Daoy (cell line): Measurements from ENCODE around the gene NELFA. TPM values are rescaled to one million over a fixed set of nuclear protein-coding genes. Genes with fewer than 3 reads are reported as not detected.

Source experiments
- DNase-seq: peaks from one replicate; pipeline ENCODE4 v3.0.0-alpha.2; 2015; ENCODE audit warnings: low read depth
- total RNA-seq: library from RNA; depleted of rRNA; stranded (reverse); fragments of >200 nt; shearing (Covaris generic); gene quantifications from 2 replicates; pipeline ENCODE4 v1.2.3, GENCODE V29; 2014; rRNA removed

The NELFA gene
- 22.9 and 27.4 TPM in 2 replicates for total RNA-seq

GRCh38 chr4:2008921-2009650 is at the start of gene NELFA:
TSS of gene NELFA (minus strand) at chr4:2008974. CDS start at chr4:2008959, 15 bp downstream.
- DNase-seq: peak; percentile 93

- no peak for DNase-seq
Measured at GRCh38 chr4:2057382-2058065, 48.8 kb upstream of the NELFA start.

- DNase-seq: no peak
Measured at GRCh38 chr4:2054217-2054616, 45.4 kb upstream of the NELFA start.

GRCh38 chr4:2051086-2051485 is 42.3 kb upstream of the NELFA start:
- DNase-seq: no peak

GRCh38 chr4:2049811-2050210 is 41.0 kb upstream of the NELFA start:
- DNase-seq: no peak

GRCh38 chr4:2049381-2049780 is 40.6 kb upstream of the NELFA start:
- no peak for DNase-seq

GRCh38 chr4:2048831-2049230 is 40.1 kb upstream of the NELFA start:
- peak; percentile 53 for DNase-seq

GRCh38 chr4:2047781-2048581 is 39.2 kb upstream of the NELFA start:
- no peak for DNase-seq

- no peak for DNase-seq
Measured at GRCh38 chr4:2047031-2047660, 38.4 kb upstream of the NELFA start.

GRCh38 chr4:2046031-2046961 is 37.5 kb upstream of the NELFA start:
- peak; percentile 3 for DNase-seq

GRCh38 chr4:2045518-2045951 is 36.8 kb upstream of the NELFA start:
- peak; percentile 54 for DNase-seq

GRCh38 chr4:2044542-2045517 is 36.1 kb upstream of the NELFA start:
- DNase-seq: no peak

- DNase-seq: no peak
Measured at GRCh38 chr4:2044119-2044485, 35.3 kb upstream of the NELFA start.

GRCh38 chr4:2043396-2044118 is 34.8 kb upstream of the NELFA start:
- DNase-seq: no peak

- no peak for DNase-seq
Measured at GRCh38 chr4:2042947-2043395, 34.2 kb upstream of the NELFA start.

- no peak for DNase-seq
Measured at GRCh38 chr4:2042204-2042946, 33.6 kb upstream of the NELFA start.

GRCh38 chr4:2041239-2042130 is 32.7 kb upstream of the NELFA start:
- peak; percentile 87 for DNase-seq
